ENCODE results near the gene TMEM37. TPM values are rescaled to one million over a fixed set of nuclear protein-coding genes. Genes with fewer than 3 reads are reported as not detected.

Gene TMEM37
- total RNA-seq, 1 donor from 2014 or later: 0.51 TPM

- Mint-ChIP-seq H3K9me3 (no peaks in the 10 kb centered on the region), H3K4me1 (no peaks in the 10 kb centered on the region), H3K27me3 (peaks cover 5% of the 10 kb centered on the region), H3K4me3 (no peak overlapping the region), H3K27ac (no peak overlapping the region), H3K36me3 (ENCODE audit: low read depth) (no peaks in the 10 kb centered on the region)
- no peak for TF ChIP-seq CTCF (IDR thresholded peaks at IDR 0.05)
- DNase-seq (no peak), ATAC-seq (ENCODE audit: low read depth) (no peak)
- intact Hi-C loops (cut with micrococcal nuclease): no loop called here
- CTCF ChIA-PET: interaction anchor here (1.6 kb wide), 1 partner anchor 14 kb away, joined by 4 read pairs; no protein-coding TSS in a partner anchor
- POLR2A ChIA-PET: no interaction called here
Observed at GRCh38 chr2:119462574-119462973, 30.9 kb downstream of the TMEM37 start.

- intact Hi-C loops (cut with micrococcal nuclease): no loop called here
- Mint-ChIP-seq H3K27ac (no peak overlapping the region), H3K9me3 (no peaks in the 10 kb centered on the region), H3K4me1 (no peaks in the 10 kb centered on the region), H3K4me3 (no peak overlapping the region), H3K27me3 (peaks cover 5% of the 10 kb centered on the region), H3K36me3 (ENCODE audit: low read depth) (no peaks in the 10 kb centered on the region)
- DNase-seq: no peak
- POLR2A ChIA-PET: no interaction called here
- no peak for TF ChIP-seq CTCF (IDR thresholded peaks at IDR 0.05)
- no peak for ATAC-seq (ENCODE audit: low read depth)
- CTCF ChIA-PET: no interaction called here
Observed at GRCh38 chr2:119463136-119463535, 31.5 kb downstream of the TMEM37 start.

GRCh38 chr2:119463990-119464389 is 32.3 kb downstream of the TMEM37 start:
- TF ChIP-seq CTCF (IDR thresholded peaks at IDR 0.05): no peak
- H3K9me3 Mint-ChIP-seq: no peaks in the 10 kb centered on the region
- H3K4me1 Mint-ChIP-seq: no peaks in the 10 kb centered on the region
- H3K36me3 Mint-ChIP-seq (ENCODE audit: low read depth): no peaks in the 10 kb centered on the region
- no peak overlapping the region for H3K4me3 Mint-ChIP-seq
- intact Hi-C loops (cut with micrococcal nuclease): no loop called here
- ChIA-PET CTCF (interaction anchor here (1.1 kb wide), 1 partner anchor 13 kb away, joined by 4 read pairs; no protein-coding TSS in a partner anchor), POLR2A (no interaction called here)
- H3K27ac Mint-ChIP-seq: no peak overlapping the region
- no peak for DNase-seq
- no peak for ATAC-seq (ENCODE audit: low read depth)
- peaks cover 5% of the 10 kb centered on the region for H3K27me3 Mint-ChIP-seq

- POLR2A ChIA-PET: no interaction called here
- TF ChIP-seq CTCF (IDR thresholded peaks at IDR 0.05): no peak
- Mint-ChIP-seq H3K4me3 (no peak overlapping the region), H3K27ac (no peak overlapping the region), H3K36me3 (ENCODE audit: low read depth) (no peaks in the 10 kb centered on the region), H3K4me1 (no peaks in the 10 kb centered on the region), H3K27me3 (peaks cover 5% of the 10 kb centered on the region), H3K9me3 (no peaks in the 10 kb centered on the region)
- DNase-seq: no peak
- no peak for ATAC-seq (ENCODE audit: low read depth)
- intact Hi-C loops (cut with micrococcal nuclease): no loop called here
- CTCF ChIA-PET: interaction anchor here (1.1 kb wide), 1 partner anchor 12 kb away, joined by 4 read pairs; no protein-coding TSS in a partner anchor
Observed at GRCh38 chr2:119464981-119465380, 33.3 kb downstream of the TMEM37 start.

- DNase-seq (no peak), ATAC-seq (ENCODE audit: low read depth) (no peak)
- H3K27me3 Mint-ChIP-seq: peaks cover 5% of the 10 kb centered on the region
- no peaks in the 10 kb centered on the region for H3K36me3 Mint-ChIP-seq (ENCODE audit: low read depth)
- H3K27ac Mint-ChIP-seq: no peak overlapping the region
- CTCF ChIA-PET: no interaction called here
- H3K4me1 Mint-ChIP-seq: no peaks in the 10 kb centered on the region
- intact Hi-C loops (cut with micrococcal nuclease): no loop called here
- TF ChIP-seq CTCF (IDR thresholded peaks at IDR 0.05): no peak
- POLR2A ChIA-PET: no interaction called here
- no peaks in the 10 kb centered on the region for H3K9me3 Mint-ChIP-seq
- H3K4me3 Mint-ChIP-seq: no peak overlapping the region
Observed at GRCh38 chr2:119465687-119466086, 34.0 kb downstream of the TMEM37 start.

Data from activated B cell treated with CpG ODN at 0.5 μM for 24 hours (primary cell).